ENCODE results near the gene TTC39A.
"Not testable (repeated sequence)": the region's sequence is repeated elsewhere in the genome, so short reads cannot be mapped to it uniquely, and the experiment has no call there.

The TTC39A gene

GRCh38 chr1:51336711-51337110, 6.3 kb upstream of the TTC39A start:
- no peak for DNase-seq (ENCODE audit: low spot score)

- DNase-seq (ENCODE audit: low spot score): no peak
These were observed 5.6 kb upstream of the TTC39A start for GRCh38 chr1:51336004-51336403.

GRCh38 chr1:51331206-51332100, 1.1 kb upstream of the TTC39A start:
- DNase-seq (ENCODE audit: low spot score): peak; percentile 73

GRCh38 chr1:51329443-51330325, 678 bp downstream of the TTC39A start:
- DNase-seq (ENCODE audit: low spot score): no peak

- no peak for DNase-seq (ENCODE audit: low spot score)
These were observed 1.4 kb downstream of the TTC39A start for GRCh38 chr1:51328926-51329325.

- DNase-seq (ENCODE audit: low spot score): no peak
These were observed 2.1 kb downstream of the TTC39A start for GRCh38 chr1:51328279-51328678.

- DNase-seq (ENCODE audit: low spot score): no peak
These were observed 3.0 kb downstream of the TTC39A start for GRCh38 chr1:51327386-51327785.

- no peak for DNase-seq (ENCODE audit: low spot score)
These were observed 3.5 kb downstream of the TTC39A start for GRCh38 chr1:51326839-51327238.

- DNase-seq (ENCODE audit: low spot score): no peak
These were observed 4.2 kb downstream of the TTC39A start for GRCh38 chr1:51325878-51326755.

GRCh38 chr1:51325391-51325790, 5.0 kb downstream of the TTC39A start:
- no peak for DNase-seq (ENCODE audit: low spot score)

- DNase-seq (ENCODE audit: low spot score): not testable (repeated sequence)
These were observed 5.4 kb downstream of the TTC39A start for GRCh38 chr1:51325011-51325385.

- DNase-seq (ENCODE audit: low spot score): no peak
These were observed 5.9 kb downstream of the TTC39A start for GRCh38 chr1:51324251-51325010.

GRCh38 chr1:51323778-51324177, 6.6 kb downstream of the TTC39A start:
- no peak for DNase-seq (ENCODE audit: low spot score)

- DNase-seq (ENCODE audit: low spot score): no peak
These were observed 7.8 kb downstream of the TTC39A start for GRCh38 chr1:51322417-51323101.

- DNase-seq (ENCODE audit: low spot score): no peak
These were observed 8.5 kb downstream of the TTC39A start for GRCh38 chr1:51321924-51322280.

- no peak for DNase-seq (ENCODE audit: low spot score)
These were observed 9.1 kb downstream of the TTC39A start for GRCh38 chr1:51320967-51321923.

GRCh38 chr1:51317798-51318197, 12.6 kb downstream of the TTC39A start:
- DNase-seq (ENCODE audit: low spot score): no peak

GRCh38 chr1:51316846-51317120, 13.6 kb downstream of the TTC39A start:
- DNase-seq (ENCODE audit: low spot score): no peak

- DNase-seq (ENCODE audit: low spot score): no peak
These were observed 14.1 kb downstream of the TTC39A start for GRCh38 chr1:51316113-51316845.

Data from HuH-7 (cell line).